Measurements from ENCODE around the gene SMIM31. TPM values are rescaled to one million over a fixed set of nuclear protein-coding genes. Genes with fewer than 3 reads are reported as not detected.

Gene SMIM31
- total RNA-seq, 1 donor from 2014 or later, result not detected

DNA sequence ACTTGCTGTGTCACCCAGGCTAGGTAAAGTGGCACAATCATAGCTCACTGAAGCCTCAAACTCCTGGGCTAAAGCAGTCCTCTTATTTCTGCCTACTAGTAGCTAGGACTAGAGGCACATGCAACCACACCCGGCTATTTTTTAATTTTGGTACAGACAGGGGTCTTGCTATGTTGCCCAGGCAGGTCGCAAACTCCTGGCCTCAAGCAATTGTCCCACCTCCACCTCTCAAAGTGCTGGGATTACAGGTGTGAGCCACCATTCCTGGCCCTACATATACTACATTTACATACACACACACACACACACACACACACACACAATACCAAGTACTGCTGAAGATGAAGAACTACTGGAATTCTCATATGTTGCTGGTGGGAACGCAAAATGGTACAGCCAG lies 26.9 kb downstream of the SMIM31 start:
- no peak overlapping the region for H3K27ac Mint-ChIP-seq

DNA sequence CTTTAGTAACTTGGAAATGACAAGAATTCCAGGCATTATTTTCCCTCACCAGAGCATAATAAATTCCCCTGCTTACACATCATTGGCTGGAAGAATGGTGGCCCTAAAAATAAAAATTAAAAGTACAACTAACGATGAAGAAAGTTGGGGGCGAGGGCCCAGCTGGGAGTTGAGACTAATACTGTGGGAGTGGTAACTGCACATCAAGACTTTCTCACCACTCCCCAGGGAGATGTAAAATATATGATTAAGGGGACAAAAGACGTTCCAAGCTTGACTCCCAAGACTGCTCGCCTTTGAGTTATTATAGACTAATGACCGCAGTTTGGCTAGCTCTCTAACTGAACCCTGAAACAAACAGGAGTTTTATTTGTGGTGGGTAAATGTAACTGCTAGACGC lies 30.0 kb downstream of the SMIM31 start:
- no peak overlapping the region for H3K4me3 Mint-ChIP-seq
- H3K27ac Mint-ChIP-seq, result no peak overlapping the region
- H3K9me3 Mint-ChIP-seq, result no peaks in the 10 kb centered on the region
- H3K4me1 Mint-ChIP-seq (ENCODE audit: unreplicated experiment), result no peaks in the 10 kb centered on the region
- H3K27me3 Mint-ChIP-seq, result no peaks in the 10 kb centered on the region
- TF ChIP-seq, protein P1, sequence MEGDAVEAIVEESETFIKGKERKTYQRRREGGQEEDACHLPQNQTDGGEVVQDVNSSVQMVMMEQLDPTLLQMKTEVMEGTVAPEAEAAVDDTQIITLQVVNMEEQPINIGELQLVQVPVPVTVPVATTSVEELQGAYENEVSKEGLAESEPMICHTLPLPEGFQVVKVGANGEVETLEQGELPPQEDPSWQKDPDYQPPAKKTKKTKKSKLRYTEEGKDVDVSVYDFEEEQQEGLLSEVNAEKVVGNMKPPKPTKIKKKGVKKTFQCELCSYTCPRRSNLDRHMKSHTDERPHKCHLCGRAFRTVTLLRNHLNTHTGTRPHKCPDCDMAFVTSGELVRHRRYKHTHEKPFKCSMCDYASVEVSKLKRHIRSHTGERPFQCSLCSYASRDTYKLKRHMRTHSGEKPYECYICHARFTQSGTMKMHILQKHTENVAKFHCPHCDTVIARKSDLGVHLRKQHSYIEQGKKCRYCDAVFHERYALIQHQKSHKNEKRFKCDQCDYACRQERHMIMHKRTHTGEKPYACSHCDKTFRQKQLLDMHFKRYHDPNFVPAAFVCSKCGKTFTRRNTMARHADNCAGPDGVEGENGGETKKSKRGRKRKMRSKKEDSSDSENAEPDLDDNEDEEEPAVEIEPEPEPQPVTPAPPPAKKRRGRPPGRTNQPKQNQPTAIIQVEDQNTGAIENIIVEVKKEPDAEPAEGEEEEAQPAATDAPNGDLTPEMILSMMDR (conservative IDR thresholded peaks at IDR 0.05), result no peak
- no peaks in the 10 kb centered on the region for H3K36me3 Mint-ChIP-seq
- DNase-seq (ENCODE audit: extremely low spot score, unreplicated experiment), result no peak

More for the DNA sequence above, 26.9 kb downstream of the SMIM31 start:
- DNase-seq (ENCODE audit: extremely low spot score, unreplicated experiment), result no peak
- Mint-ChIP-seq H3K4me3 (no peak overlapping the region), H3K4me1 (ENCODE audit: unreplicated experiment) (no peaks in the 10 kb centered on the region), H3K9me3 (no peaks in the 10 kb centered on the region), H3K36me3 (no peaks in the 10 kb centered on the region), H3K27me3 (no peaks in the 10 kb centered on the region)
- TF ChIP-seq, protein P1 (conservative IDR thresholded peaks at IDR 0.05), result no peak

DNA sequence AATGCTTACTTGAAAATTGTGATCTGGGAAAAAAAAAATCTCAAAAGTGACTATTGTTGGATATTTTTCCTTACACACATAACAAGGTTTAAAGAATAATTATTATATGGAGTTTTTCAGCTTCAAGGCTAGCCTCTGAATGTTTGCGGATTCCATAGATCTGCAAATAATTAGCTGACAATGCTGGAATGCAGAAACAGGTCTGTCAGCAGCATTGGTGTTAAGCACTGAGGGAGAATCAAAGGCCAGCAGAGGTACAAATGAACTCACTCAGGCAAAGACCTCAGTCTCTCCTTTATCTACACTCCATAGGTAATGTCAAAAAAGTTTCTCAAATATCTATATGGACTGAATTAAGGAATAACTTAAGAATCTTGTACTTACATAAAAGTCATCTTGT lies 35.1 kb downstream of the SMIM31 start:
- DNase-seq (ENCODE audit: extremely low spot score, unreplicated experiment), result no peak
- Mint-ChIP-seq H3K36me3 (no peaks in the 10 kb centered on the region), H3K27ac (no peak overlapping the region), H3K4me1 (ENCODE audit: unreplicated experiment) (peaks cover 4% of the 10 kb centered on the region), H3K27me3 (no peaks in the 10 kb centered on the region), H3K4me3 (no peak overlapping the region), H3K9me3 (no peaks in the 10 kb centered on the region)
- TF ChIP-seq, protein P1 (conservative IDR thresholded peaks at IDR 0.05), result no peak

DNA sequence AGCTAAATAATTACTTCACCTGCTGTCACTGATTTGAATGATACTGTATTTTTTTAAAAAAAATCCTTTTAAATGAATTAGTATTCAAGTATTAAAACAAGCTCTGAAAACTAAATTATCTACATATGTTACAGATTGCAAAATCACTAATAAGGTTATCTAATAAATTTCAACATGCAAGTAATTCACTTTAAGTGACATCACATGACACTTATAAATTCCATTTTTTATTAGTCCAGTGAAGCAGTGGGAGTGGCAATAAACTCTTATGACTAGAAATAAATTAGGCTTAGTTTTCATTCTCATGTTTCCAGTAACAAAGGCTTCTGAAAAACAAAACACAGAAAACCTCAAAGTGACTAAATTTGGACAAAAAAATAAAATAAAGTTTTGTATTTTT lies 36.3 kb downstream of the SMIM31 start:
- Mint-ChIP-seq H3K27me3 (no peaks in the 10 kb centered on the region), H3K9me3 (no peaks in the 10 kb centered on the region), H3K4me1 (ENCODE audit: unreplicated experiment) (peaks cover 4% of the 10 kb centered on the region), H3K4me3 (no peak overlapping the region), H3K36me3 (no peaks in the 10 kb centered on the region), H3K27ac (no peak overlapping the region)
- no peak for DNase-seq (ENCODE audit: extremely low spot score, unreplicated experiment)
- TF ChIP-seq, protein P1 (conservative IDR thresholded peaks at IDR 0.05), result no peak

DNA sequence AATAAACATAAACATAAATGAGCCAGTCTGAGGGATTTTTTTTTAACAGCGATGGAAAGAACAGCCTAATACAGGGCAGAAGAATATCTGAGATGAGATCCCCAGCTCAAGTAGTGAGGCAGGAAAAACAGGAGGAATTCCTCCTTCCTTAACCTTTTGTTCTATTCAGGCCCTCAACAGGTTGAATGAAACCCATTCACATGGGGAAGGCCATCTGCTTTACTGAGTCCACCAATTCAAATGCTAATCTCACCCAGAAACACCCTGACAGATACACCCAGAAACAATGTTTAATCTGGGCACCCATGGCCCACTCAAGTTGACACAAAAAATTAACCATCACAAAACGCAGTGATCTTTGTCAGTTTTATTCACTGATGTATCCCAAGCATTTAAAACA lies 45.5 kb downstream of the SMIM31 start:
- TF ChIP-seq, protein P1 (conservative IDR thresholded peaks at IDR 0.05), result no peak
- H3K27me3 Mint-ChIP-seq, result no peaks in the 10 kb centered on the region
- H3K4me1 Mint-ChIP-seq (ENCODE audit: unreplicated experiment), result no peaks in the 10 kb centered on the region
- H3K36me3 Mint-ChIP-seq, result no peaks in the 10 kb centered on the region
- H3K4me3 Mint-ChIP-seq, result no peak overlapping the region
- no peaks in the 10 kb centered on the region for H3K9me3 Mint-ChIP-seq
- no peak for DNase-seq (ENCODE audit: extremely low spot score, unreplicated experiment)
- no peak overlapping the region for H3K27ac Mint-ChIP-seq

DNA sequence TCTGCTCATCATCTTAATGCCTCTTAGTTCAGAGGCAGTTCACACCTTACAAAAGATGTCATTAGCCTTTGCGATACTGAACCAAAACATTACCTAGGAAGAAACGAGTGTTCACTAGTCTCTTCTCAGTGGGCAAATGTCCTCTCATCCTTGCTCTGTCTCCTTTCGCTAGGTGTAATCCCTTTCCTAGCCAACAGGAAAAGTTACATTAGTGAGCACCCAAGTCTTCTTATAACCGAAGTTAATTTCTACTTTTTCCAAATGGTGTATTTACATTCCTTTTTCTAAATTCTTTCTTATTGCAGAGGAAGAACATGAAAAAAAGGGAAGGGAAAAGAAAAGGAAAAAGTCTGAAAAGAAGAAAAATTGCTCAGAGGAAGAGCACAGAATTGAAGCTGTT lies 46.9 kb downstream of the SMIM31 start:
- Mint-ChIP-seq H3K27me3 (no peaks in the 10 kb centered on the region), H3K36me3 (no peaks in the 10 kb centered on the region), H3K9me3 (no peaks in the 10 kb centered on the region), H3K4me3 (no peak overlapping the region), H3K27ac (no peak overlapping the region), H3K4me1 (ENCODE audit: unreplicated experiment) (no peaks in the 10 kb centered on the region)
- no peak for DNase-seq (ENCODE audit: extremely low spot score, unreplicated experiment)
- TF ChIP-seq, protein P1 (conservative IDR thresholded peaks at IDR 0.05), result peak; percentile 58

Measured in type B pancreatic cell (in vitro differentiated cells).